ENCODE measurements around the gene CYYR1.

DNA sequence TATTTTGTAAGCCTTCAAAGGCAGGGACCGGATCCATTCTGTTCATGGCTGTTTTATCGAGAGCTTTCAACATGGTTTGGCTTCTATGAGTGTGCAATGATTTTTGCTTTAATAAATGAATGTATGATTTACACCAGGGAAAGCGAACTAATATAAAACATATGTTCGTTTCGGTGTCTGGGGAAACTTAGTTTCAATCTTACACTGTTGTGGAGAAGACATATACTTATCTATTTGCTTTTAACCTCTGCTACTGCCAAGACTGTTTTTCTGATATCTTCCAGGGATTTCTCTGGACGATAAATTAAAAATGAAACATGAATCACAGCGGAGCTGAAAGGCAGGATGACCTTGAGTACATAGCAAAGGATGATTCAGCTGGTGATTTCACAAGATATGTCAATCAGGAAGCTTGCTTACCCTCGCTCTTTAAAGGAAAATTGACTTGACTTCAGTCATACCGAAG lies 14.7 kb upstream of the CYYR1 start:
- TF ChIP-seq, protein P1, sequence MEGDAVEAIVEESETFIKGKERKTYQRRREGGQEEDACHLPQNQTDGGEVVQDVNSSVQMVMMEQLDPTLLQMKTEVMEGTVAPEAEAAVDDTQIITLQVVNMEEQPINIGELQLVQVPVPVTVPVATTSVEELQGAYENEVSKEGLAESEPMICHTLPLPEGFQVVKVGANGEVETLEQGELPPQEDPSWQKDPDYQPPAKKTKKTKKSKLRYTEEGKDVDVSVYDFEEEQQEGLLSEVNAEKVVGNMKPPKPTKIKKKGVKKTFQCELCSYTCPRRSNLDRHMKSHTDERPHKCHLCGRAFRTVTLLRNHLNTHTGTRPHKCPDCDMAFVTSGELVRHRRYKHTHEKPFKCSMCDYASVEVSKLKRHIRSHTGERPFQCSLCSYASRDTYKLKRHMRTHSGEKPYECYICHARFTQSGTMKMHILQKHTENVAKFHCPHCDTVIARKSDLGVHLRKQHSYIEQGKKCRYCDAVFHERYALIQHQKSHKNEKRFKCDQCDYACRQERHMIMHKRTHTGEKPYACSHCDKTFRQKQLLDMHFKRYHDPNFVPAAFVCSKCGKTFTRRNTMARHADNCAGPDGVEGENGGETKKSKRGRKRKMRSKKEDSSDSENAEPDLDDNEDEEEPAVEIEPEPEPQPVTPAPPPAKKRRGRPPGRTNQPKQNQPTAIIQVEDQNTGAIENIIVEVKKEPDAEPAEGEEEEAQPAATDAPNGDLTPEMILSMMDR (IDR thresholded peaks at IDR 0.05; ENCODE audit: poor library complexity, severe bottlenecking), result no peak
- TF ChIP-seq EZH2 (IDR thresholded peaks at IDR 0.05; ENCODE audit: borderline replicate concordance, insufficient read depth, low read length, poor library complexity, severe bottlenecking), result no peak

All from neural cell (in vitro differentiated cells).